Measurements from ENCODE around the gene MIA.

The MIA gene

GRCh38 chr19:40805258-40805868 is 30.0 kb downstream of the MIA start:
- H3K4me3 ChIP-seq (ENCODE audit: low read length): no peak overlapping the region
- TF ChIP-seq CTCF (conservative IDR thresholded peaks at IDR 0.05; ENCODE audit: low read depth, low read length): no peak
- no peak for DNase-seq (ENCODE audit: low read depth)

- H3K4me3 ChIP-seq (ENCODE audit: low read length): no peak overlapping the region
- peak; percentile 91 for TF ChIP-seq CTCF (conservative IDR thresholded peaks at IDR 0.05; ENCODE audit: low read depth, low read length)
- DNase-seq (ENCODE audit: low read depth): peak; percentile 88
These were observed 31.3 kb downstream of the MIA start for GRCh38 chr19:40806423-40807146.

GRCh38 chr19:40807147-40808020 is 32.1 kb downstream of the MIA start:
- TF ChIP-seq CTCF (conservative IDR thresholded peaks at IDR 0.05; ENCODE audit: low read depth, low read length): peak; percentile 47
- no peak overlapping the region for H3K4me3 ChIP-seq (ENCODE audit: low read length)
- DNase-seq (ENCODE audit: low read depth): no peak

- no peak overlapping the region for H3K4me3 ChIP-seq (ENCODE audit: low read length)
- no peak for DNase-seq (ENCODE audit: low read depth)
- no peak for TF ChIP-seq CTCF (conservative IDR thresholded peaks at IDR 0.05; ENCODE audit: low read depth, low read length)
These were observed 32.7 kb downstream of the MIA start for GRCh38 chr19:40808021-40808325.

- DNase-seq (ENCODE audit: low read depth): no peak
- TF ChIP-seq CTCF (conservative IDR thresholded peaks at IDR 0.05; ENCODE audit: low read depth, low read length): no peak
- no peak overlapping the region for H3K4me3 ChIP-seq (ENCODE audit: low read length)
These were observed 33.2 kb downstream of the MIA start for GRCh38 chr19:40808497-40808896.

- TF ChIP-seq CTCF (conservative IDR thresholded peaks at IDR 0.05; ENCODE audit: low read depth, low read length): no peak
- no peak for DNase-seq (ENCODE audit: low read depth)
- no peak overlapping the region for H3K4me3 ChIP-seq (ENCODE audit: low read length)
These were observed 34.2 kb downstream of the MIA start for GRCh38 chr19:40809358-40810086.
